Fibroblast of pulmonary artery (primary cell): Measurements from ENCODE around the gene SLC5A12.
A peak's percentile ranks its signal among the peaks of the same experiment; 100 is the strongest.

Experiments used
- DNase-seq: peaks from one replicate; pipeline ENCODE4 v3.0.0-alpha.2; 2010; ENCODE audit warnings: low read depth
- H3K4me3 ChIP-seq: replicated peaks from 2 replicates; pipeline ENCODE4 v1.5.1; 2011; ENCODE audit warnings: low read depth, mild to moderate bottlenecking, control low read depth, low read length, moderate library complexity
- TF ChIP-seq, protein P1 (sequence below): IDR thresholded peaks from 2 replicates; pipeline ENCODE4 v1.5.1; 2011; ENCODE audit warnings: mild to moderate bottlenecking, control low read depth, low read length, inconsistent platforms; ENCODE audit errors: missing control alignments

Gene SLC5A12

GRCh38 chr11:26721948-26722475 lies at the start of gene SLC5A12:
Gene SLC5A12, minus strand, starts transcription at chr11:26722060. Its CDS starts 346 bp downstream, at chr11:26721714.
- no peak within 1 kb of the TSS for H3K4me3 ChIP-seq
- TF ChIP-seq, protein P1, sequence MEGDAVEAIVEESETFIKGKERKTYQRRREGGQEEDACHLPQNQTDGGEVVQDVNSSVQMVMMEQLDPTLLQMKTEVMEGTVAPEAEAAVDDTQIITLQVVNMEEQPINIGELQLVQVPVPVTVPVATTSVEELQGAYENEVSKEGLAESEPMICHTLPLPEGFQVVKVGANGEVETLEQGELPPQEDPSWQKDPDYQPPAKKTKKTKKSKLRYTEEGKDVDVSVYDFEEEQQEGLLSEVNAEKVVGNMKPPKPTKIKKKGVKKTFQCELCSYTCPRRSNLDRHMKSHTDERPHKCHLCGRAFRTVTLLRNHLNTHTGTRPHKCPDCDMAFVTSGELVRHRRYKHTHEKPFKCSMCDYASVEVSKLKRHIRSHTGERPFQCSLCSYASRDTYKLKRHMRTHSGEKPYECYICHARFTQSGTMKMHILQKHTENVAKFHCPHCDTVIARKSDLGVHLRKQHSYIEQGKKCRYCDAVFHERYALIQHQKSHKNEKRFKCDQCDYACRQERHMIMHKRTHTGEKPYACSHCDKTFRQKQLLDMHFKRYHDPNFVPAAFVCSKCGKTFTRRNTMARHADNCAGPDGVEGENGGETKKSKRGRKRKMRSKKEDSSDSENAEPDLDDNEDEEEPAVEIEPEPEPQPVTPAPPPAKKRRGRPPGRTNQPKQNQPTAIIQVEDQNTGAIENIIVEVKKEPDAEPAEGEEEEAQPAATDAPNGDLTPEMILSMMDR: no peak
- DNase-seq: no peak

GRCh38 chr11:26769027-26769426 lies 47.2 kb upstream of the SLC5A12 start:
- DNase-seq: no peak
- H3K4me3 ChIP-seq: no peak overlapping the region
- TF ChIP-seq, protein P1: no peak

DNA sequence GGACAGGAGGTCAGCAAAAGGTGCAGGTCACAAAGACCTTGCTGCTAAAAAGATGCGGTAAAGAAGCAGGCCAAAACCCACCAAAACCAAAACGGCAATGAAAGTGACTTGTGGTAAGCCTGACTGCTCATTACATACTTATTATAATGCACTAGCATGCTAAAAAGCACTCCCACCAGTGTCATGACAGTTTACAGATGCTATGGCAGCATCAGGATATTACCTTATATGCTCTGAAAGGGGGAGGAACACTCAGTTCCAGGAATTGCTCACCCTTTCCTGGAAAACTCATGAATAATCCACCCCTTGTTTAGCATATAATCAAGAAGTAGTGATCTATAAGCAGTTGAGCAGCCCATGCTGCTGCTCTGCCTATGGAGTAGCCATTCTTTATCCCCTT lies 45.2 kb upstream of the SLC5A12 start:
- TF ChIP-seq, protein P1: no peak
- H3K4me3 ChIP-seq: no peak overlapping the region
- DNase-seq: peak; percentile 21

DNA sequence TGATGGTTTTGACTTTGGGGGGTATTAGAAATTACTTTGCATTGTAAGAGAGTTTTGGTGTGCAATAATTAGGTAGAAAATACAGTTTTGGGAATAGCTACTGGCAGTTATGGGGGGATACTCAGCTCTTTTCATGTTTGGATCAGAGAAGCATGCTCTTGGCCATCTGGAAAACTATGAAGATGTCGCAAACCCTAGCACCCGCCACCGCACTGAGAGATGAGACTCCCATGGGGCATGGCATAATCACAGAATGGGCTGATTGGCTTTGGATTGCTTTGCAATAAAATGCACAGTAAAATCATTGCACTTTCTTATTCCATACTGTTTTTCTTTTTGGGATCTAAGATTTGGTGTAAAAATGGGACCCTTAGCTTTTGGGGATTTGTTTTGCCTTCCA lies 43.5 kb upstream of the SLC5A12 start:
- no peak overlapping the region for H3K4me3 ChIP-seq
- DNase-seq: no peak
- TF ChIP-seq, protein P1: no peak

- DNase-seq: no peak
Observed at GRCh38 chr11:26764825-26765224, 43.0 kb upstream of the SLC5A12 start.

GRCh38 chr11:26764315-26764714 lies 42.5 kb upstream of the SLC5A12 start:
- H3K4me3 ChIP-seq: no peak overlapping the region
- no peak for DNase-seq
- TF ChIP-seq, protein P1: no peak

More at GRCh38 chr11:26764825-26765224, 43.0 kb upstream of the SLC5A12 start:
- TF ChIP-seq, protein P1: no peak
- H3K4me3 ChIP-seq: no peak overlapping the region

GRCh38 chr11:26762089-26762488 lies 40.2 kb upstream of the SLC5A12 start:
- DNase-seq: no peak
- TF ChIP-seq, protein P1: no peak
- no peak overlapping the region for H3K4me3 ChIP-seq
